Progenitor cell of endocrine pancreas (in vitro differentiated cells): ENCODE results near the gene RFT1. TPM values are rescaled to one million over a fixed set of nuclear protein-coding genes. Genes with fewer than 3 reads are reported as not detected.

Source experiments
- DNase-seq: peaks from one replicate; pipeline ENCODE4 v3.0.0; 2021; ENCODE audit warnings: low spot score; ENCODE audit not compliant: unreplicated experiment
- H3K27ac Mint-ChIP-seq: 2 replicates; pipeline ENCODE4 v1.8.0; 2021; ENCODE audit warnings: mild to moderate bottlenecking, moderate library complexity, mixed read lengths
- H3K27me3 Mint-ChIP-seq: 2 replicates; pipeline ENCODE4 v1.8.0; 2021; ENCODE audit warnings: mixed read lengths
- H3K36me3 Mint-ChIP-seq: 2 replicates; pipeline ENCODE4 v1.8.0; 2022; ENCODE audit warnings: mixed read lengths; ENCODE audit not compliant: insufficient read depth
- H3K4me1 Mint-ChIP-seq: 2 replicates; pipeline ENCODE4 v1.8.0; 2021; ENCODE audit warnings: low read depth, mixed read lengths
- H3K4me3 Mint-ChIP-seq: 2 replicates; pipeline ENCODE4 v1.8.0; 2021; ENCODE audit warnings: low read depth, mild to moderate bottlenecking, moderate library complexity, mixed read lengths
- H3K9me3 Mint-ChIP-seq: 2 replicates; pipeline ENCODE4 v1.8.0; 2021; ENCODE audit warnings: low read depth, mixed read lengths
- total RNA-seq: library from RNA; stranded (reverse); gene quantifications from 2 replicates; pipeline ENCODE4 v1.2.1, GENCODE V29; 2021
- TF ChIP-seq, protein P1 (sequence below): fragments of 200-600 bp; sonication (generic); IDR thresholded peaks from one replicate; pipeline ENCODE4 v1.5.0; 2021; ENCODE audit warnings: antibody characterized with exemption, mild to moderate bottlenecking; ENCODE audit not compliant: unreplicated experiment

Gene RFT1
- total RNA-seq, 1 donor from 2014 or later: 22.5 TPM

- H3K9me3 Mint-ChIP-seq: no peaks in the 10 kb centered on the region
- TF ChIP-seq, protein P1, sequence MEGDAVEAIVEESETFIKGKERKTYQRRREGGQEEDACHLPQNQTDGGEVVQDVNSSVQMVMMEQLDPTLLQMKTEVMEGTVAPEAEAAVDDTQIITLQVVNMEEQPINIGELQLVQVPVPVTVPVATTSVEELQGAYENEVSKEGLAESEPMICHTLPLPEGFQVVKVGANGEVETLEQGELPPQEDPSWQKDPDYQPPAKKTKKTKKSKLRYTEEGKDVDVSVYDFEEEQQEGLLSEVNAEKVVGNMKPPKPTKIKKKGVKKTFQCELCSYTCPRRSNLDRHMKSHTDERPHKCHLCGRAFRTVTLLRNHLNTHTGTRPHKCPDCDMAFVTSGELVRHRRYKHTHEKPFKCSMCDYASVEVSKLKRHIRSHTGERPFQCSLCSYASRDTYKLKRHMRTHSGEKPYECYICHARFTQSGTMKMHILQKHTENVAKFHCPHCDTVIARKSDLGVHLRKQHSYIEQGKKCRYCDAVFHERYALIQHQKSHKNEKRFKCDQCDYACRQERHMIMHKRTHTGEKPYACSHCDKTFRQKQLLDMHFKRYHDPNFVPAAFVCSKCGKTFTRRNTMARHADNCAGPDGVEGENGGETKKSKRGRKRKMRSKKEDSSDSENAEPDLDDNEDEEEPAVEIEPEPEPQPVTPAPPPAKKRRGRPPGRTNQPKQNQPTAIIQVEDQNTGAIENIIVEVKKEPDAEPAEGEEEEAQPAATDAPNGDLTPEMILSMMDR: no peak
- no peak for DNase-seq
- no peak overlapping the region for H3K27ac Mint-ChIP-seq
- H3K4me1 Mint-ChIP-seq: peaks cover 39% of the 10 kb centered on the region
- no peak overlapping the region for H3K4me3 Mint-ChIP-seq
- no peaks in the 10 kb centered on the region for H3K27me3 Mint-ChIP-seq
- no peaks in the 10 kb centered on the region for H3K36me3 Mint-ChIP-seq
Observed at GRCh38 chr3:53167418-53168174, 37.4 kb upstream of the RFT1 start.

DNA sequence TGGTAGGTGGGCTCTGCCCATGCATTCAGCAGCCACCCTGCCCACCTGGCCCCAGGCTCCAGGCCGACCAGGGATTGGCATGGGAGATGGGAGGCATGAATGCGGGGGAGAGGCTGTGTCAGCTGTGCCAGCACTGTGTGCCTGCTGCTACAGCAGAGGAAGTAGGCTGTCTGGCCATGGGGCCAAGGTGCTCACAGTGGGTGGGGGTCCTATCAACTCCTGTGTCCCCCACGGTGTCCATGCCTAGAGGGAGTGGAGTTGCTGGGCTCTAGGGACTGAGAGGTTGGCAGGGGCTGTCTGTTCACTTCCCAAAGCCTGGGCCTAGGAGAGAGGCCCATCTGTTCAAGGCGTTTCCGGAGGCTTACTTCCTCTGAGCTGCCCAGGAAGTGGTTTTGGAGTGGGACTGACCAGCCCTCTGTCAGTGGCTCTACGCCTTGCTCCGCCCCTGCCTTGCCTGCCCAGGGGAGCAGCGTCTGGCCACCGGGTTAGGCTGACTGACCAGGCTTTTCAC is 36.6 kb upstream of the RFT1 start:
- Mint-ChIP-seq H3K4me1 (peaks cover 43% of the 10 kb centered on the region), H3K9me3 (no peaks in the 10 kb centered on the region), H3K36me3 (no peaks in the 10 kb centered on the region), H3K27ac (no peak overlapping the region), H3K27me3 (no peaks in the 10 kb centered on the region), H3K4me3 (no peak overlapping the region)
- TF ChIP-seq, protein P1: no peak
- no peak for DNase-seq

- H3K36me3 Mint-ChIP-seq: no peaks in the 10 kb centered on the region
- TF ChIP-seq, protein P1: no peak
- no peak for DNase-seq
- no peak overlapping the region for H3K4me3 Mint-ChIP-seq
- H3K9me3 Mint-ChIP-seq: no peaks in the 10 kb centered on the region
- H3K27ac Mint-ChIP-seq: no peak overlapping the region
- peaks cover 37% of the 10 kb centered on the region for H3K4me1 Mint-ChIP-seq
- no peaks in the 10 kb centered on the region for H3K27me3 Mint-ChIP-seq
Observed at GRCh38 chr3:53166206-53166605, 36.0 kb upstream of the RFT1 start.

- TF ChIP-seq, protein P1: no peak
- Mint-ChIP-seq H3K4me1 (peaks cover 35% of the 10 kb centered on the region), H3K27ac (no peak overlapping the region), H3K4me3 (no peak overlapping the region), H3K36me3 (no peaks in the 10 kb centered on the region), H3K9me3 (no peaks in the 10 kb centered on the region), H3K27me3 (no peaks in the 10 kb centered on the region)
- no peak for DNase-seq
Observed at GRCh38 chr3:53164911-53165310, 34.7 kb upstream of the RFT1 start.

DNA sequence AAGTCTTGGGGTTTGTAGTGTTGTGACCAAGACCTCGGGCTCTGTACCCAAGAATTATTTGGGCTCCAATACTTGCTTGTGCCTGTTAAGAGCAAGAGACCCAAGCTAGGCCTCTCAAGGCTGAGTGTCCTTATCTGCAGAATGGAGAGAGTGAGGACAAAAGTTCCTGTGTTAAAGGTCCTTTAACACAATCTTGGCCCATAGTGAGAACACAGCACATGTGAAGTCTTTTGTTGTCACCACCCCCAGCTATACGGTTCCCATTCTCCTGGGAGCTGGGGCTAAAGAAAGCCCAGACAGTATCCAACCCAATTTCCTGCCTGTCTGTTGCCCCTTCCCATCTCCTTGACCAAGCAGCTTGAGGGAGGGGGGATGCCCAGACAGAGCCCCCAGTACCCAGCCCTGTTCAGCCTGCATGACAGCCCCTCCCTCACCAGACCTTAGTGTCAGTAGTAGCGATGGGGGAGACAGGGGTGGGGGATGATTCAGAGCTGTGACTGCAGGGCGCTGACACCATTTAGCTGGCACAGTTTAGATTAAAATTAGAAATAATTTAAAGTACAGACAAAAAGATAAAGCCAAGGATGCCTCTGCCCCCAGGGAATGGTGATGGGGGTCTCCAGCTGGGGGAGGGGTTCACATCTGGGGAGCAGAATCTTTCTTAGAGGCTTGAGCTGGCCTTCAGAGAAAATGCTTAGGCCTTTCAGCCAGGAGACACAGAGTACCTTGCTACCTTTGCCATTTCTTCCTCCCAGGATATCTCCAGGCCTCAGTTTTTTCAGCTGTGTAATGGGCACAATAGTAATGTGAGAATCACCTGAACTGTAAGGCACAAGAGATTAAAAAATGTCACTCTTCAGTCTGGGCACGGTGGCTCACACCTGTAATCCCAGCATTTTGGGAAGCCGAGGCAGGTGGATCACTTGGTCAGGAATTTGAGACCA is 33.5 kb upstream of the RFT1 start:
- Mint-ChIP-seq H3K4me3 (peak overlapping the region; percentile 91), H3K4me1 (peaks cover 40% of the 10 kb centered on the region), H3K36me3 (no peaks in the 10 kb centered on the region), H3K27me3 (no peaks in the 10 kb centered on the region), H3K9me3 (no peaks in the 10 kb centered on the region), H3K27ac (peak overlapping the region; percentile 82)
- TF ChIP-seq, protein P1: no peak
- DNase-seq: no peak
